ENCODE measurements around the gene MEFV. TPM values are rescaled to one million over a fixed set of nuclear protein-coding genes. Genes with fewer than 3 reads are reported as not detected.
"Not testable (repeated sequence)": the region's sequence is repeated elsewhere in the genome, so short reads cannot be mapped to it uniquely, and the experiment has no call there.

MEFV gene
- total and polyA plus RNA-seq, 2 of the 4 experiments (the other 2 are of a cell fraction) = not detected

- H3K79me1 ChIP-seq (ENCODE audit: low read depth in 1 of 2, low read length in 2 of 2); H3K56ac ChIP-seq (ENCODE audit: extremely low read depth, insufficient read depth, low read length); DNase-seq; H3K4me1 ChIP-seq (ENCODE audit: control insufficient read depth, insufficient read depth, low read length); H3K36me3 ChIP-seq (ENCODE audit: control insufficient read depth, insufficient read depth, low read length); H2AK5ac ChIP-seq (ENCODE audit: low read depth, low read length); H3K4me3 ChIP-seq (ENCODE audit: insufficient read depth, low read depth, low read length); H3K4me2 ChIP-seq (ENCODE audit: low read depth, low read length); H4K91ac ChIP-seq (ENCODE audit: insufficient read depth, low read depth, low read length); CTCF ChIA-PET; ATAC-seq (ENCODE audit: low read depth); H3K18ac ChIP-seq (ENCODE audit: low read depth, low read length); dilution Hi-C loops (cut with HindIII; ENCODE audit: low sequenced_read_pairs, unreplicated experiment); BruUV-seq (replicated peaks); intact Hi-C loops (cut with micrococcal nuclease); H4K8ac ChIP-seq (ENCODE audit: low read depth in 2 of 2, low read length in 2 of 2); H2AFZ ChIP-seq (replicated peaks; ENCODE audit: low read length, poor library complexity); H3K27me3 ChIP-seq (ENCODE audit: control insufficient read depth, insufficient read depth, low read length); POLR2A ChIA-PET (ENCODE audit: unreplicated experiment); H2BK20ac ChIP-seq (ENCODE audit: low read depth, low read length); H3K9me3 ChIP-seq (ENCODE audit: control insufficient read depth, insufficient read depth, low read length); H4K20me1 ChIP-seq (ENCODE audit: insufficient read depth, low read length); H2AK9ac ChIP-seq (replicated peaks; ENCODE audit: low read depth, low read length, poor library complexity); H3K23ac ChIP-seq (ENCODE audit: low read depth, low read length); H2BK15ac ChIP-seq (ENCODE audit: low read depth, low read length); H3K9me1 ChIP-seq (ENCODE audit: insufficient read depth, low read length); in situ Hi-C loops (cut with MboI; ENCODE audit: low sequenced_read_pairs); H4K5ac ChIP-seq (ENCODE audit: low read depth, low read length); H2BK120ac ChIP-seq (ENCODE audit: low read depth, low read length); H2BK5ac ChIP-seq (ENCODE audit: low read depth, low read length, poor library complexity, severe bottlenecking); H3K14ac ChIP-seq (replicated peaks; ENCODE audit: low read depth, low read length); H3K27ac ChIP-seq (ENCODE audit: insufficient read depth, low read length); H3K4ac ChIP-seq (ENCODE audit: low read depth, low read length); H3K9ac ChIP-seq (ENCODE audit: low read depth, low read length): not testable (repeated sequence)
- WGBS, 2 experiments (ENCODE audit: extremely low coverage in 2 of 2, insufficient read length in 1 of 2) = 80% methylated on average over 2 of the region's 22 CpGs; no CpG with 5 or more reads in 1 of the 2 experiments
Observed at GRCh38 chr16:3271281-3271680, 14.8 kb upstream of the MEFV start.

- H2AK9ac ChIP-seq (replicated peaks; ENCODE audit: low read depth, low read length, poor library complexity); H3K14ac ChIP-seq (replicated peaks; ENCODE audit: low read depth, low read length): not testable (repeated sequence)
Observed at GRCh38 chr16:3270718-3271117, 14.3 kb upstream of the MEFV start.

More at GRCh38 chr16:3270718-3271117, 14.3 kb upstream of the MEFV start:
- H2BK20ac ChIP-seq (ENCODE audit: low read depth, low read length); H4K8ac ChIP-seq (ENCODE audit: low read depth in 2 of 2, low read length in 2 of 2); dilution Hi-C loops (cut with HindIII; ENCODE audit: low sequenced_read_pairs, unreplicated experiment); H3K4me2 ChIP-seq (ENCODE audit: low read depth, low read length); ATAC-seq (ENCODE audit: low read depth); H3K56ac ChIP-seq (ENCODE audit: extremely low read depth, insufficient read depth, low read length); CTCF ChIA-PET; H2BK15ac ChIP-seq (ENCODE audit: low read depth, low read length); H3K79me1 ChIP-seq (ENCODE audit: low read depth in 1 of 2, low read length in 2 of 2); H3K9me3 ChIP-seq (ENCODE audit: control insufficient read depth, insufficient read depth, low read length); H2AFZ ChIP-seq (replicated peaks; ENCODE audit: low read length, poor library complexity); H3K4me3 ChIP-seq (ENCODE audit: insufficient read depth, low read depth, low read length); H3K23ac ChIP-seq (ENCODE audit: low read depth, low read length); DNase-seq; H3K18ac ChIP-seq (ENCODE audit: low read depth, low read length); H2BK5ac ChIP-seq (ENCODE audit: low read depth, low read length, poor library complexity, severe bottlenecking); H4K5ac ChIP-seq (ENCODE audit: low read depth, low read length); H3K27me3 ChIP-seq (ENCODE audit: control insufficient read depth, insufficient read depth, low read length); H3K4ac ChIP-seq (ENCODE audit: low read depth, low read length); H2BK120ac ChIP-seq (ENCODE audit: low read depth, low read length); H3K9me1 ChIP-seq (ENCODE audit: insufficient read depth, low read length); BruUV-seq (replicated peaks); in situ Hi-C loops (cut with MboI; ENCODE audit: low sequenced_read_pairs); H4K20me1 ChIP-seq (ENCODE audit: insufficient read depth, low read length); H3K36me3 ChIP-seq (ENCODE audit: control insufficient read depth, insufficient read depth, low read length); H2AK5ac ChIP-seq (ENCODE audit: low read depth, low read length); H3K27ac ChIP-seq (ENCODE audit: insufficient read depth, low read length); intact Hi-C loops (cut with micrococcal nuclease); H3K4me1 ChIP-seq (ENCODE audit: control insufficient read depth, insufficient read depth, low read length); H3K9ac ChIP-seq (ENCODE audit: low read depth, low read length); H4K91ac ChIP-seq (ENCODE audit: insufficient read depth, low read depth, low read length): not testable (repeated sequence)
- POLR2A ChIA-PET (ENCODE audit: unreplicated experiment) = interaction anchor here (0.6 kb wide), 1 partner anchor 37 kb away, joined by 7 read pairs; no protein-coding TSS in a partner anchor
- WGBS, 2 experiments (ENCODE audit: extremely low coverage in 2 of 2, insufficient read length in 1 of 2) = no CpG with 5 or more reads among the region's 5 CpGs

Measured in IMR-90 (cell line).